Trophoblast cell (in vitro differentiated cells and primary cell): Measurements from ENCODE around the gene PAK1IP1.

Experiments used
- DNase-seq, 2 donors: peaks; one replicate each; pipeline ENCODE4 v3.0.0-alpha.2; 2016
- H2AFZ ChIP-seq: 2 replicates; pipeline ENCODE4 v1.6.1; 2013; ENCODE audit warnings: low read length, moderate library complexity, mild to moderate bottlenecking; ENCODE audit not compliant: insufficient read depth, poor library complexity
- H2AK5ac ChIP-seq: 2 replicates; pipeline ENCODE4 v1.6.1; 2013; ENCODE audit warnings: mild to moderate bottlenecking, low read length
- H2BK120ac ChIP-seq: 2 replicates; pipeline ENCODE4 v1.6.1; 2013; ENCODE audit warnings: low read length, mild to moderate bottlenecking, moderate library complexity; ENCODE audit not compliant: insufficient read depth, poor library complexity
- H2BK12ac ChIP-seq: 2 replicates; pipeline ENCODE4 v1.6.1; 2013; ENCODE audit warnings: mild to moderate bottlenecking, low read length, moderate library complexity
- H2BK5ac ChIP-seq: 2 replicates; pipeline ENCODE4 v1.6.1; 2013; ENCODE audit warnings: low read length, low read depth, moderate library complexity, mild to moderate bottlenecking; ENCODE audit not compliant: poor library complexity
- H3K14ac ChIP-seq: 2 replicates; pipeline ENCODE4 v1.6.1; 2013; ENCODE audit warnings: mild to moderate bottlenecking, low read length
- H3K18ac ChIP-seq: 2 replicates; pipeline ENCODE4 v1.6.1; 2013; ENCODE audit warnings: mild to moderate bottlenecking, low read length
- H3K23ac ChIP-seq: 2 replicates; pipeline ENCODE4 v1.6.1; 2013; ENCODE audit warnings: low read length
- H3K27ac ChIP-seq: 2 replicates; pipeline ENCODE4 v1.5.1; 2013; ENCODE audit warnings: low read depth, mild to moderate bottlenecking, inconsistent platforms, low read length, moderate library complexity
- H3K27me3 ChIP-seq: 2 replicates; pipeline ENCODE4 v1.6.1; 2013; ENCODE audit warnings: inconsistent platforms, mild to moderate bottlenecking, low read length, moderate library complexity; ENCODE audit not compliant: insufficient read depth
- H3K36me3 ChIP-seq, 2 experiments: 1 replicate in 1 of 2; 2 replicates in 1 of 2; pipeline ENCODE4 v1.6.1; 2013; ENCODE audit warnings: low read length in 2 of 2, mild to moderate bottlenecking in 2 of 2, moderate library complexity in 1 of 2; ENCODE audit not compliant: insufficient read depth in 2 of 2, control insufficient read depth in 1 of 2
- H3K4ac ChIP-seq: 2 replicates; pipeline ENCODE4 v1.6.1; 2013; ENCODE audit warnings: low read depth, mild to moderate bottlenecking, low read length, moderate library complexity
- H3K4me1 ChIP-seq, 2 experiments: 1 replicate in 1 of 2; 2 replicates in 1 of 2; pipeline ENCODE4 v1.6.1; 2013; ENCODE audit warnings: low read length in 2 of 2, mild to moderate bottlenecking in 2 of 2, moderate library complexity in 1 of 2; ENCODE audit not compliant: insufficient read depth in 2 of 2, control insufficient read depth in 1 of 2
- H3K4me2 ChIP-seq: 2 replicates; pipeline ENCODE4 v1.6.1; 2013; ENCODE audit warnings: inconsistent platforms, mild to moderate bottlenecking, low read length, moderate library complexity
- H3K4me3 ChIP-seq: 2 replicates; pipeline ENCODE4 v1.5.1; 2013; ENCODE audit warnings: mild to moderate bottlenecking, low read depth, low read length, inconsistent platforms
- H3K79me1 ChIP-seq: one replicate; pipeline ENCODE4 v1.6.1; 2013; ENCODE audit warnings: low read length
- H3K79me2 ChIP-seq: 2 replicates; pipeline ENCODE4 v1.6.1; 2013; ENCODE audit warnings: low read length, mild to moderate bottlenecking; ENCODE audit not compliant: control insufficient read depth, insufficient read depth, poor library complexity
- H3K9ac ChIP-seq: 2 replicates; pipeline ENCODE4 v1.6.1; 2013; ENCODE audit warnings: mild to moderate bottlenecking, low read length
- H3K9me3 ChIP-seq: 2 replicates; pipeline ENCODE4 v1.6.1; 2013; ENCODE audit warnings: low read depth, mild to moderate bottlenecking, control low read depth, inconsistent platforms, low read length; ENCODE audit not compliant: insufficient read depth
- H4K12ac ChIP-seq: 2 replicates; pipeline ENCODE4 v1.6.1; 2013; ENCODE audit warnings: low read depth, mild to moderate bottlenecking, low read length, moderate library complexity
- H4K8ac ChIP-seq: 2 replicates; pipeline ENCODE4 v1.6.1; 2013; ENCODE audit warnings: low read depth, mild to moderate bottlenecking, low read length, moderate library complexity
- H4K91ac ChIP-seq: one replicate; pipeline ENCODE4 v1.6.1; 2013; ENCODE audit warnings: low read depth, mild to moderate bottlenecking, low read length, moderate library complexity
- WGBS: extraction: QIAGEN DNeasy Blood & Tissue Kit; methylation state at CpG from one replicate; pipeline ENCODE4 v1.1.7; 2013; ENCODE audit warnings: missing lambda C conversion rate; ENCODE audit not compliant: insufficient read length, insufficient coverage; ENCODE audit errors: extremely low coverage; 5-methylcytosine and 5-hydroxymethylcytosine counted together

The PAK1IP1 gene

DNA sequence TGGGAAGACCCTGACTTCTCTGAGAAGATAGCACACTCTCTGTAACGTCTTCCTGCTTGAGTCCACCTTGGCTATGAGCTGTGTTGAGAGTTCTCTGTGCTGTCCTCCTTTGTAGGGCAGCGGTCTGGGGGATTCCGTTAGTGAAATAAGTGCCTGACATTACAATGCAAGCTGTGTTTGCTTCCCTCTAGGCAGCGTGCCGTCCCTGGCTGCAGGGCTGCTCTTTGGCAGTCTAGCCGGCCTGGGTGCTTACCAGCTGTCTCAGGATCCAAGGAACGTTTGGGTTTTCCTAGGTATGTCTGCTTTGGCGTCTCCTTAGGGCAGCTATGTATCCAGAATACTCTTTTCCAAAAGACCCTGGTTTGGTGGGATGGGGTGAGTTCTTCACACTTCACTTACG, 30.9 kb downstream of the PAK1IP1 start:
- no peak overlapping the region for H4K12ac ChIP-seq
- H3K4me3 ChIP-seq: no peak overlapping the region
- no CpG with 5 or more reads among the region's 9 CpGs for WGBS

DNA sequence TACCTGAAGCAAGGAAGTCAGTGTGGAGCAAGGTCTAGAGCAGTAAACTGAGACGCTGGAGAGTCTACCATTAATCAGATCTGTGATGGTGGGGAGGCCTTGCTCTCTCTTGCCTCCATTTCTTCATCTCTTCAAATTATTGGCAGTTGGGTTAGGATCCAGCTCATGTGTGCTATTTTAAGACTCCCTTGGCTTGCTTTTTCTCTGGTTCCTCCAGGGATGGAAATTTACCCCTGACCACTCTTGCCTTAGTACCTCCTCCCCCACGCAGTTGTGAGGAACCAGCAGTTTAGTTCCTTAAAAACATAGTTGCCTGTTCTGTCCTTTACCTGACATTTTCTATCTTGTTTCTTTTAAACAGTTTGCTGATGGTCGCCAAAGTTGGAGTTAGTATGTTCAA, 35.5 kb downstream of the PAK1IP1 start:
- Histone ChIP-seq H4K12ac (no peak overlapping the region), H3K79me1 (peaks cover 5% of the 10 kb centered on the region), H3K4me2 (no peak overlapping the region), H3K27ac (no peak overlapping the region), H2BK12ac (no peak overlapping the region), H3K9me3 (peaks cover 1% of the 10 kb centered on the region), H2AK5ac (no peak overlapping the region), H3K4ac (no peak overlapping the region), H3K18ac (no peak overlapping the region), H4K8ac (no peak overlapping the region), H2BK120ac (no peak overlapping the region), H4K91ac (no peak overlapping the region), H3K36me3 (peaks cover 27 to 36% of the 10 kb centered on the region in 2 experiments), H3K27me3 (no peaks in the 10 kb centered on the region), H3K4me1 (peaks cover 3 to 6% of the 10 kb centered on the region in 2 experiments), H2AFZ (no peak overlapping the region), H3K23ac (no peak overlapping the region), H3K14ac (no peak overlapping the region), H3K9ac (no peak overlapping the region), H3K79me2 (no peaks in the 10 kb centered on the region), H2BK5ac (no peak overlapping the region), H3K4me3 (no peak overlapping the region)
- no peak for DNase-seq
- no CpG with 5 or more reads among the region's 3 CpGs for WGBS

More for the DNA sequence above, 30.9 kb downstream of the PAK1IP1 start:
- no peak for DNase-seq
- no peak overlapping the region for H4K91ac ChIP-seq
- no peak overlapping the region for H3K27ac ChIP-seq
- H3K23ac ChIP-seq: no peak overlapping the region
- no peak overlapping the region for H2BK5ac ChIP-seq
- peaks cover 2% of the 10 kb centered on the region for H3K79me2 ChIP-seq
- no peaks in the 10 kb centered on the region for H3K27me3 ChIP-seq
- H3K4me1 ChIP-seq: peaks cover 0 to 8% of the 10 kb centered on the region in 2 experiments
- peaks cover 1% of the 10 kb centered on the region for H3K9me3 ChIP-seq
- H3K14ac ChIP-seq: no peak overlapping the region
- H2AFZ ChIP-seq: no peak overlapping the region
- peak overlapping the region; percentile 19 for H3K4ac ChIP-seq
- no peak overlapping the region for H2BK12ac ChIP-seq
- H2AK5ac ChIP-seq: no peak overlapping the region
- H3K9ac ChIP-seq: no peak overlapping the region
- peaks cover 22 to 31% of the 10 kb centered on the region in 2 experiments for H3K36me3 ChIP-seq
- H3K18ac ChIP-seq: no peak overlapping the region
- H3K4me2 ChIP-seq: no peak overlapping the region
- peaks cover 11% of the 10 kb centered on the region for H3K79me1 ChIP-seq
- H4K8ac ChIP-seq: peak overlapping the region; percentile 4
- H2BK120ac ChIP-seq: no peak overlapping the region

DNA sequence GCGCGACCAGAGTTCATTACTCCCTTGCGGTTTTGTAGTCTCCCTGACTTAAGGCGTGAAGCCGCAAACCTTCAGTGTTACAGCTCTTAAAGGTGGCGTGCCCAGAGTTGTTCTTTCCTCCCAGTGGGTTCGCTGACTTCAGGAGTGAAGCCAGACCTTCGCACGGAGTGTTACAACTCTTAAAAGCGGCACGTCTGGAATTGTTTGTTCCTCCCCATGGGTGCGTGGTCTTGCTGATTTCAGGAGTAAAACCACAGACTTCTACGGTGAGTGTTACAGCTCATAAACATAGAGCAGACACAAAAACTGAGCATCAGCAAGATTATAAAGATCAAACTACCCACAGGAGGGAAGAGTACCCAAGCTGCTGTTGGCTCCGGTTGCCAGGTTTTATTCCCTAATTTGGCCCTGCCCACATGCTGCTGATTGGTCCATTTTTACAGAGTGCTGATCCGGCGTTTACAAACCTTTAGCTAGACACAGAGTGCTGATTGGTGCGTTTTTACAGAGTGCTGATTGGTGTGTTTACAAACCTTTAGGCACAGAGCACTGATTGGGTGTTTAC, 38.5 kb downstream of the PAK1IP1 start:
- H4K12ac ChIP-seq: no peak overlapping the region
- H2AFZ ChIP-seq: no peak overlapping the region
- H3K27me3 ChIP-seq: no peaks in the 10 kb centered on the region
- no peak overlapping the region for H3K4me2 ChIP-seq
- no peak overlapping the region for H3K4me3 ChIP-seq
- H3K18ac ChIP-seq: no peak overlapping the region
- peaks cover 1% of the 10 kb centered on the region for H3K9me3 ChIP-seq
- no peak overlapping the region for H2BK5ac ChIP-seq
- peaks cover 20 to 21% of the 10 kb centered on the region in 2 experiments for H3K36me3 ChIP-seq
- no peak overlapping the region for H3K27ac ChIP-seq
- no peak overlapping the region for H3K23ac ChIP-seq
- no peak overlapping the region for H4K8ac ChIP-seq
- H3K4me1 ChIP-seq: peaks cover 3 to 6% of the 10 kb centered on the region in 2 experiments
- no peak for DNase-seq
- peaks cover 5% of the 10 kb centered on the region for H3K79me1 ChIP-seq
- H3K9ac ChIP-seq: no peak overlapping the region
- no CpG with 5 or more reads among the region's 17 CpGs for WGBS
- no peak overlapping the region for H2BK120ac ChIP-seq
- no peak overlapping the region for H3K14ac ChIP-seq
- H2BK12ac ChIP-seq: no peak overlapping the region
- no peak overlapping the region for H3K4ac ChIP-seq
- H2AK5ac ChIP-seq: no peak overlapping the region
- H3K79me2 ChIP-seq: no peaks in the 10 kb centered on the region
- H4K91ac ChIP-seq: peak overlapping the region; percentile 4

DNA sequence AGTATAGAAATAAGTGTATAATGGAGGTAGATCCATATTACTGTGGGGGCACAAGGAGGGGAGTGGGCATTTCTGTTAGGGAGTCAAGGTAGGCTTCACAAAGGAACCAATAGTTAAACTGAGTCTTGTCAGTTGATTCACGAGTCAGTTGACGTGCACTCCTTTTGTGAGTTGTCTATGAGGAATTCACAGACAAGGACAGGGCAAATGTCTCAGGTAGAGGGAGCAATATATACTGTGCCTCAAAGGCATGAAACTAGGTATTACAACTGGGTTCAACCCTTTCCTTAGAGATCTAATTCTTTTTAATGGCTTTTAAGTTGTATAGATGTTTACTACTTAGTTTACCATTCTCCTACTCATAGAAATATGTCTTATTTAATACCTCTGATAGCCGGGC, 39.1 kb downstream of the PAK1IP1 start:
- no peak overlapping the region for H4K12ac ChIP-seq
- H4K8ac ChIP-seq: no peak overlapping the region
- peak; percentile 16 to 64 for DNase-seq
- H2AK5ac ChIP-seq: no peak overlapping the region
- no peak overlapping the region for H3K14ac ChIP-seq
- no CpG with 5 or more reads among the region's 3 CpGs for WGBS
- H3K79me1 ChIP-seq: peaks cover 5% of the 10 kb centered on the region
- H3K4me3 ChIP-seq: no peak overlapping the region
- no peak overlapping the region for H3K27ac ChIP-seq
- H3K18ac ChIP-seq: no peak overlapping the region
- H3K9ac ChIP-seq: no peak overlapping the region
- no peaks in the 10 kb centered on the region for H3K27me3 ChIP-seq
- no peak overlapping the region for H3K4me2 ChIP-seq
- H4K91ac ChIP-seq: no peak overlapping the region
- H2AFZ ChIP-seq: no peak overlapping the region
- no peak overlapping the region for H3K23ac ChIP-seq
- H3K4ac ChIP-seq: no peak overlapping the region
- no peak overlapping the region for H2BK5ac ChIP-seq
- no peak overlapping the region for H2BK12ac ChIP-seq
- H2BK120ac ChIP-seq: no peak overlapping the region
- H3K36me3 ChIP-seq: peaks cover 17 to 18% of the 10 kb centered on the region in 2 experiments
- H3K9me3 ChIP-seq: no peaks in the 10 kb centered on the region
- no peaks in the 10 kb centered on the region for H3K79me2 ChIP-seq
- peaks cover 3 to 6% of the 10 kb centered on the region in 2 experiments for H3K4me1 ChIP-seq
